Measurements from ENCODE around the gene RFPL3.

DNA sequence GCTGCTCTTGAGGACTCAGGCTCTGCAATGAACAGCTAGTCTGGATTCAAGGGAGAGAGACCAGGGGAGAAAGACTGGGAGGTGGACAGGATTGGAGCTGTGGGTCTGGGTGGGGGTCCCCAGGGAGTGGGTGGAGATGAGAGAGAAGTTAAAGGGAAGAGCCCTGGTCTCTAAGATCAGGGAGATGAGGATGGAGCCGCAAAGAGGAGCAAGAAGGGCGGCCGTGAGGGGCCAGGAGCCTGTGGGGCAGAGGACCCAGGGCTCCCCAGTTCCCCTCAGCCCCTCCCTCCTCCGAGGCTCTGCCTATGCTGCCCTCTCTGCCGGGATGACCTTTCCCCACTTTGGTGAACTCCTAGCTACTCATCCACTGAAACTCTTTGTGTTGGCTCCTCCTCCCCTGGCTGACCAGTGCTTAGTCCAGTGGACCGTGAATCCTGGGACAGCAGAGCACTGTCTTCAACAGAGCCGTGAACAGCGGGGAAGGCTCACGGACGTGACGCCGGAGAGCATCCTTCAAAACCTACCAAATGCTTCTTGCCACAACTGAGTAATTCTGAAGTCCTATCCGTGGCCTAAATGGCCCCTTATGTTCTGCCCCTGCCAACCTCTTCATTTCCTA, 16.4 kb upstream of the RFPL3 start:
- TF ChIP-seq, protein P1, sequence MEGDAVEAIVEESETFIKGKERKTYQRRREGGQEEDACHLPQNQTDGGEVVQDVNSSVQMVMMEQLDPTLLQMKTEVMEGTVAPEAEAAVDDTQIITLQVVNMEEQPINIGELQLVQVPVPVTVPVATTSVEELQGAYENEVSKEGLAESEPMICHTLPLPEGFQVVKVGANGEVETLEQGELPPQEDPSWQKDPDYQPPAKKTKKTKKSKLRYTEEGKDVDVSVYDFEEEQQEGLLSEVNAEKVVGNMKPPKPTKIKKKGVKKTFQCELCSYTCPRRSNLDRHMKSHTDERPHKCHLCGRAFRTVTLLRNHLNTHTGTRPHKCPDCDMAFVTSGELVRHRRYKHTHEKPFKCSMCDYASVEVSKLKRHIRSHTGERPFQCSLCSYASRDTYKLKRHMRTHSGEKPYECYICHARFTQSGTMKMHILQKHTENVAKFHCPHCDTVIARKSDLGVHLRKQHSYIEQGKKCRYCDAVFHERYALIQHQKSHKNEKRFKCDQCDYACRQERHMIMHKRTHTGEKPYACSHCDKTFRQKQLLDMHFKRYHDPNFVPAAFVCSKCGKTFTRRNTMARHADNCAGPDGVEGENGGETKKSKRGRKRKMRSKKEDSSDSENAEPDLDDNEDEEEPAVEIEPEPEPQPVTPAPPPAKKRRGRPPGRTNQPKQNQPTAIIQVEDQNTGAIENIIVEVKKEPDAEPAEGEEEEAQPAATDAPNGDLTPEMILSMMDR (CRISPR knock-in tag; IDR thresholded peaks at IDR 0.05), result no peak
- TF ChIP-seq CENPT (CRISPR knock-in tag; IDR thresholded peaks at IDR 0.05; ENCODE audit: low read depth), result no peak
- no peak for TF ChIP-seq NFE2L1 (CRISPR knock-in tag; IDR thresholded peaks at IDR 0.05; ENCODE audit: borderline replicate concordance)
- TF ChIP-seq RFX5 (IDR thresholded peaks at IDR 0.05; ENCODE audit: low read depth, low read length), result no peak

Measured in HepG2 (cell line).